Hepatocyte (in vitro differentiated cells): ENCODE data around the gene NDUFAF8.

Experiments used
- EZH2 ChIP-seq: fragments of 200-600 bp; sonication (generic); IDR thresholded peaks from 2 replicates; pipeline ENCODE4 v1.6.1; 2016; ENCODE audit warnings: antibody characterized with exemption, mild to moderate bottlenecking, borderline replicate concordance
- TF ChIP-seq, protein P1 (sequence below): fragments of 200-600 bp; sonication (generic); IDR thresholded peaks from 2 replicates; pipeline ENCODE4 v1.5.1; 2016; ENCODE audit warnings: antibody characterized with exemption, mild to moderate bottlenecking; ENCODE audit not compliant: poor library complexity

DNA sequence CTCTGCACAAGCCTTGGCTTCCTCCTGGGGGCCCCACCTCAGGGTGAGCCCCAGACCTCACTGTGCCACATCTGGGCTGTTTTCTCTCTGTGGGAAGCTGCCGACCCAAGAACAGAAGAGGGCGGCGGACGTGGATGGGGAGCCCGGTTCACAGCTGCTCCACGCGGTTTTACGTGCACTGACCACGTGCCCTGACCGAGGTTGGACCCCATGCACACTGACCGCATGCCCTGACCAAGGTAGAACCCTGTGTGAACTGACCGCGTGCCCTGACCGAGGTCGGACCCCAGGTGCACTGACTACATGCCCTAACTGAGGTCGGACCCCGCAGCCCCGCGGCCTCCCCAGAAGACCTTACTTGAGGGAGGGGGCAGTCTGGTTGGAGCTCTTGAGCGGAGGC, 36.0 kb upstream of the NDUFAF8 start:
- TF ChIP-seq EZH2: no peak
- TF ChIP-seq, protein P1, sequence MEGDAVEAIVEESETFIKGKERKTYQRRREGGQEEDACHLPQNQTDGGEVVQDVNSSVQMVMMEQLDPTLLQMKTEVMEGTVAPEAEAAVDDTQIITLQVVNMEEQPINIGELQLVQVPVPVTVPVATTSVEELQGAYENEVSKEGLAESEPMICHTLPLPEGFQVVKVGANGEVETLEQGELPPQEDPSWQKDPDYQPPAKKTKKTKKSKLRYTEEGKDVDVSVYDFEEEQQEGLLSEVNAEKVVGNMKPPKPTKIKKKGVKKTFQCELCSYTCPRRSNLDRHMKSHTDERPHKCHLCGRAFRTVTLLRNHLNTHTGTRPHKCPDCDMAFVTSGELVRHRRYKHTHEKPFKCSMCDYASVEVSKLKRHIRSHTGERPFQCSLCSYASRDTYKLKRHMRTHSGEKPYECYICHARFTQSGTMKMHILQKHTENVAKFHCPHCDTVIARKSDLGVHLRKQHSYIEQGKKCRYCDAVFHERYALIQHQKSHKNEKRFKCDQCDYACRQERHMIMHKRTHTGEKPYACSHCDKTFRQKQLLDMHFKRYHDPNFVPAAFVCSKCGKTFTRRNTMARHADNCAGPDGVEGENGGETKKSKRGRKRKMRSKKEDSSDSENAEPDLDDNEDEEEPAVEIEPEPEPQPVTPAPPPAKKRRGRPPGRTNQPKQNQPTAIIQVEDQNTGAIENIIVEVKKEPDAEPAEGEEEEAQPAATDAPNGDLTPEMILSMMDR: no peak
